OCI-LY1 (cell line): Measurements from ENCODE around the gene HIC1.

Source experiments
- H2AFZ ChIP-seq: fragments of 200-600 bp; sonication (generic), shearing (Covaris generic); 2 replicates; pipeline ENCODE4 v1.6.0; 2014; ENCODE audit warnings: antibody characterized with exemption, mild to moderate bottlenecking, low read length
- H3F3A ChIP-seq: fragments of 200-600 bp; sonication (generic), shearing (Covaris generic); 2 replicates; pipeline ENCODE4 v1.6.0; 2014; ENCODE audit warnings: mild to moderate bottlenecking, antibody characterized with exemption, low read length, moderate library complexity; ENCODE audit not compliant: insufficient read depth
- H3K27ac ChIP-seq: fragments of 200-600 bp; sonication (generic); 2 replicates; pipeline ENCODE4 v1.5.1; 2014; ENCODE audit warnings: low read length, mixed run types, mild to moderate bottlenecking, low read depth; ENCODE audit not compliant: poor library complexity, severe bottlenecking
- H3K27me3 ChIP-seq: fragments of 200-600 bp; sonication (generic); 2 replicates; pipeline ENCODE4 v1.6.0; 2014; ENCODE audit warnings: antibody characterized with exemption, mild to moderate bottlenecking, low read length, moderate library complexity; ENCODE audit not compliant: insufficient read depth
- H3K36me3 ChIP-seq: fragments of 200-600 bp; sonication (generic); 2 replicates; pipeline ENCODE4 v1.6.1; 2014; ENCODE audit warnings: mild to moderate bottlenecking, antibody characterized with exemption, low read length, moderate library complexity, mixed read lengths; ENCODE audit not compliant: insufficient read depth
- H3K4me1 ChIP-seq: fragments of 200-600 bp; sonication (generic); 2 replicates; pipeline ENCODE4 v1.5.1; 2014; ENCODE audit warnings: mild to moderate bottlenecking, low read length, moderate library complexity; ENCODE audit not compliant: insufficient read depth, severe bottlenecking
- H3K4me2 ChIP-seq: fragments of 200-600 bp; sonication (generic), shearing (Covaris generic); 2 replicates; pipeline ENCODE4 v1.6.1; 2014; ENCODE audit warnings: low read length
- H3K4me3 ChIP-seq: fragments of 200-600 bp; sonication (generic); 2 replicates; pipeline ENCODE4 v1.5.1; 2014; ENCODE audit warnings: low read length, low read depth, mild to moderate bottlenecking, mixed read lengths; ENCODE audit not compliant: poor library complexity, severe bottlenecking
- H3K79me2 ChIP-seq: fragments of 200-600 bp; shearing (Covaris generic); 2 replicates; pipeline ENCODE4 v1.6.1; 2016; ENCODE audit warnings: mixed run types, low read length, mixed read lengths; ENCODE audit not compliant: insufficient read depth
- H3K9ac ChIP-seq: fragments of 200-600 bp; sonication (generic), shearing (Covaris generic); 2 replicates; pipeline ENCODE4 v1.6.1; 2014; ENCODE audit warnings: mild to moderate bottlenecking, low read length, mixed read lengths
- H3K9me2 ChIP-seq: fragments of 200-600 bp; sonication (generic), shearing (Covaris generic); 2 replicates; pipeline ENCODE4 v1.6.1; 2014; ENCODE audit warnings: low read depth, mild to moderate bottlenecking, low read length, mixed read lengths
- H3K9me3 ChIP-seq: fragments of 200-600 bp; shearing (Covaris generic); 2 replicates; pipeline ENCODE4 v1.6.1; 2014; ENCODE audit warnings: low read length, mixed read lengths
- H4K20me1 ChIP-seq: fragments of 200-600 bp; sonication (generic), shearing (Covaris generic); 2 replicates; pipeline ENCODE4 v1.6.0; 2016; ENCODE audit warnings: mild to moderate bottlenecking, low read length; ENCODE audit not compliant: insufficient read depth
- EZH2 ChIP-seq: fragments of 200-600 bp; sonication (generic), shearing (Covaris generic); IDR thresholded peaks from 2 replicates; pipeline ENCODE4 v1.8.0; 2017; ENCODE audit warnings: borderline replicate concordance, mixed run types, mild to moderate bottlenecking, antibody characterized with exemption, low read length, moderate library complexity, mixed read lengths
- TF ChIP-seq, protein P1 (sequence below): fragments of 200-600 bp; sonication (generic), shearing (Covaris generic); IDR thresholded peaks from 2 replicates; pipeline ENCODE4 v1.5.1; 2017; ENCODE audit warnings: mild to moderate bottlenecking, antibody characterized with exemption, low read length, moderate library complexity, mixed read lengths

Gene HIC1

DNA sequence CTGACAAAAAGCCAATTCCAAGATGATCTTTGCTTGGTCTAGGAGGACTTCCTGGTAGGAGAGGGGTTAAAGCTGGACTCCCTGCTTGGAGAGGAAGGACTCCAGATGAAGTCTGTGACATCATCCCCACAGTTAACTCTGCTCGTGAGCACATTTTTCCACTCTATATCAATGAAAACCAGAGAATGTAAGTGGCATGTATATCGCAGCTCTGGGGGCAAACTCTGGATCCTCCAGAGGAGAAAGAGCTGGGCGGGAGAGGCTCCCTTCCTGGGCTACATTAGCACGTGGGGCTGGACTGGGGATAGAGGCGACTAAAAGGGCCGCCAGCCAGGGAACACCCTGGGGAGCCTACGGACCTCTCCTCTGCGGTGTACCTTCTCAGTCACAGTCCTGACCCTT, 34.1 kb downstream of the HIC1 start:
- H3K4me3 ChIP-seq, result peak overlapping the region; percentile 53
- peaks cover 51% of the 10 kb centered on the region for H3K4me1 ChIP-seq
- H2AFZ ChIP-seq, result no peak overlapping the region
- H3K36me3 ChIP-seq, result no peaks in the 10 kb centered on the region
- H4K20me1 ChIP-seq, result no peaks in the 10 kb centered on the region
- no peaks in the 10 kb centered on the region for H3K9me3 ChIP-seq
- H3K9me2 ChIP-seq, result no peaks in the 10 kb centered on the region
- no peaks in the 10 kb centered on the region for H3K79me2 ChIP-seq
- H3K9ac ChIP-seq, result peak overlapping the region; percentile 49
- TF ChIP-seq, protein P1, sequence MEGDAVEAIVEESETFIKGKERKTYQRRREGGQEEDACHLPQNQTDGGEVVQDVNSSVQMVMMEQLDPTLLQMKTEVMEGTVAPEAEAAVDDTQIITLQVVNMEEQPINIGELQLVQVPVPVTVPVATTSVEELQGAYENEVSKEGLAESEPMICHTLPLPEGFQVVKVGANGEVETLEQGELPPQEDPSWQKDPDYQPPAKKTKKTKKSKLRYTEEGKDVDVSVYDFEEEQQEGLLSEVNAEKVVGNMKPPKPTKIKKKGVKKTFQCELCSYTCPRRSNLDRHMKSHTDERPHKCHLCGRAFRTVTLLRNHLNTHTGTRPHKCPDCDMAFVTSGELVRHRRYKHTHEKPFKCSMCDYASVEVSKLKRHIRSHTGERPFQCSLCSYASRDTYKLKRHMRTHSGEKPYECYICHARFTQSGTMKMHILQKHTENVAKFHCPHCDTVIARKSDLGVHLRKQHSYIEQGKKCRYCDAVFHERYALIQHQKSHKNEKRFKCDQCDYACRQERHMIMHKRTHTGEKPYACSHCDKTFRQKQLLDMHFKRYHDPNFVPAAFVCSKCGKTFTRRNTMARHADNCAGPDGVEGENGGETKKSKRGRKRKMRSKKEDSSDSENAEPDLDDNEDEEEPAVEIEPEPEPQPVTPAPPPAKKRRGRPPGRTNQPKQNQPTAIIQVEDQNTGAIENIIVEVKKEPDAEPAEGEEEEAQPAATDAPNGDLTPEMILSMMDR, result no peak
- TF ChIP-seq EZH2, result no peak
- peak overlapping the region; percentile 70 for H3K27ac ChIP-seq
- H3K27me3 ChIP-seq, result no peaks in the 10 kb centered on the region
- peak overlapping the region; percentile 71 for H3K4me2 ChIP-seq
- H3F3A ChIP-seq, result no peaks in the 10 kb centered on the region

DNA sequence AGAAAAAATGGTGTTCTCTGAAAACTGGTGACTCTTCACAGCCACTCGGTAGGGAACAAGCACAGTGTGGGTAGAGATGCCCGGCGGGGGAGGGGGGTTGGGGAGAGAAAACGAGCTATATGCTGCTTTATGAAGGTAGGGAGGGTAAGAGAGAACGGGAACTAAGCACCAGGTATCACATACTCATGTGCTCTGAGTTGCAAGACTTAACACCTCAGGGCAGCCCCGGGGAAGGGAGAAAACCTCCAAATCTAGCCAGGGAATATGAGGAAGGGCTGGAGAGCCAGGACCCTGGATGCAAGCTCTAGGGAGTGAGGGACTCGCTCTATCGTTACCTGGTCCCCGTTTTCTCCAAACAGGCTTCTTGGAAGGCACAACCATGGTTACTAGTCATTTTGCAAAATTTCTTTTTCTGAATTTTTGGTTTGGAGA, 35.3 kb downstream of the HIC1 start:
- H3K4me1 ChIP-seq, result peaks cover 51% of the 10 kb centered on the region
- peak overlapping the region; percentile 71 for H3K4me2 ChIP-seq
- H3K9ac ChIP-seq, result peak overlapping the region; percentile 50
- H4K20me1 ChIP-seq, result no peaks in the 10 kb centered on the region
- H3K4me3 ChIP-seq, result peak overlapping the region; percentile 53
- H3K9me3 ChIP-seq, result no peaks in the 10 kb centered on the region
- no peak for TF ChIP-seq EZH2
- TF ChIP-seq, protein P1, result no peak
- H2AFZ ChIP-seq, result no peak overlapping the region
- H3F3A ChIP-seq, result no peaks in the 10 kb centered on the region
- H3K27ac ChIP-seq, result peak overlapping the region; percentile 70
- no peaks in the 10 kb centered on the region for H3K27me3 ChIP-seq
- H3K79me2 ChIP-seq, result no peaks in the 10 kb centered on the region
- H3K9me2 ChIP-seq, result no peaks in the 10 kb centered on the region
- no peaks in the 10 kb centered on the region for H3K36me3 ChIP-seq

DNA sequence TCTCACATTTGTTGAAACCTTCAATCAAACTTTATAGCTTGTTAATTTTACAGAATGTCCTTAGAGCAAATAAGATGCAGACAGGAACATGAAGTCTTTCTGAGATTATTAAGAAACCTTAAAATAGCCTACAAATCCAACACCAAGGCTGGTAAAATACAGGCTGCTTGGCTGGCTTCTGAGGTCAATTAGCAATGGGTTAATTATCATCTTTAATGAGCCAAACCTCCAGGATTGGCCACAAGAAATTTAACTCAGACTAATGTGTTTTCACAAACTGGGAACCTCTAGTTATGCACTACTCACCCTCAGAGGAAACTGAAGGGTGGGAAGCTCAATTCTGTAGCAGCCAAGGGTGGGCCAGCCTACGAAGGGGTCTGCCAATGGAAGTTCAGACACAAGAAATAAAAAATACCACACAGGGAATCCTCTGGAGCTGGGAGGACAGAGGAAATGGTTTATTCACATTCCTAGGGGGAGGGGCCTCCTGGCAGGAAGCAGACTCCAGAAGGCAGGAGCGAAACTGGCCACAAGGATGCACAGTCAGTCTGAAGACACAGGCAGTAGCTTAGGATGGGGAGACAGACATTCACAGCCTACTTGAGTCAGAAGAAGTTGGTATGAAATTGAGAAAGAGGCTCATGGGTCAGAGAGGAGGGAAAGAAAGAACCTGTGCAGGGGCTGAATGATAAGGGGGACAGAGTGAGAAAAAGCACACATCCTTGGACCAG, 36.1 kb downstream of the HIC1 start:
- Histone ChIP-seq H3F3A (no peaks in the 10 kb centered on the region), H3K27me3 (no peaks in the 10 kb centered on the region), H3K4me2 (peak overlapping the region; percentile 71), H4K20me1 (no peaks in the 10 kb centered on the region), H3K4me3 (peak overlapping the region; percentile 53), H3K36me3 (no peaks in the 10 kb centered on the region), H3K4me1 (peaks cover 51% of the 10 kb centered on the region), H3K9me2 (no peaks in the 10 kb centered on the region), H3K79me2 (no peaks in the 10 kb centered on the region), H2AFZ (no peak overlapping the region), H3K9ac (peak overlapping the region; percentile 50; the same call in 1 of the 2 replicates), H3K27ac (peak overlapping the region; percentile 70), H3K9me3 (no peaks in the 10 kb centered on the region)
- TF ChIP-seq EZH2, result no peak
- TF ChIP-seq, protein P1, result no peak
